Peyer's patch (tissue), 4 donors: Measurements from ENCODE around the gene TMEM9B. TPM values are rescaled to one million over a fixed set of nuclear protein-coding genes. Genes with fewer than 3 reads are reported as not detected.
"Not testable (repeated sequence)": the region's sequence is repeated elsewhere in the genome, so short reads cannot be mapped to it uniquely, and the experiment has no call there.

ENCODE experiments used
- DNase-seq, 3 donors: peaks; one replicate each; pipeline ENCODE4 v3.0.0-alpha.2; 2017 to 2019
- H3K27ac ChIP-seq, 4 donors: fragments of 200-600 bp; sonication (generic); one replicate each; pipeline ENCODE4 v1.5.1; 2016 to 2019
- H3K27me3 ChIP-seq, 2 donors: fragments of 200-600 bp; sonication (generic); one replicate each; pipeline ENCODE4 v1.5.1; 2019
- H3K36me3 ChIP-seq, 3 donors: fragments of 200-600 bp; sonication (generic); one replicate each; pipeline ENCODE4 v1.5.1; 2016 to 2019
- H3K4me1 ChIP-seq, 4 donors: fragments of 200-600 bp; sonication (generic); one replicate each; pipeline ENCODE4 v1.5.1; 2016 to 2019
- H3K4me3 ChIP-seq, 4 donors: fragments of 200-600 bp; sonication (generic); 1 replicate in 3 of 4; 2 replicates in 1 of 4; pipeline ENCODE4 v1.5.1; 2016 to 2019; ENCODE audit warnings: mild to moderate bottlenecking in 1 of 4
- H3K9me3 ChIP-seq, 4 donors: fragments of 200-600 bp; sonication (generic); one replicate each; pipeline ENCODE4 v1.5.1; 2016 to 2019; ENCODE audit warnings: mild to moderate bottlenecking in 1 of 4
- POLR2A ChIP-seq, 2 donors: fragments of 450-650 bp; IDR thresholded peaks; one replicate each; pipeline ENCODE4 v1.5.1; 2017; ENCODE audit warnings: antibody characterized with exemption in 2 of 2, mild to moderate bottlenecking in 2 of 2, moderate library complexity in 2 of 2
- total RNA-seq, 4 donors: library from RNA; depleted of rRNA; stranded (reverse); fragments of >200 nt; gene quantifications; one replicate each; pipeline ENCODE4 v1.1.0, GENCODE V29; 2016
- TF ChIP-seq, protein P1 (sequence below), 6 experiments: fragments of 450-650 bp in 4 of 6; fragments of 200-600 bp in 2 of 6; sonication (generic) in 1 of 6; IDR thresholded peaks; one replicate each; pipeline ENCODE4 v1.5.1; 2017 to 2019; ENCODE audit warnings: antibody characterized with exemption in 6 of 6, mild to moderate bottlenecking in 3 of 6, moderate library complexity in 1 of 6

The TMEM9B gene
- total RNA-seq, 4 donors from 2014 or later = 23.1 to 84.2 (median 53.6) TPM

GRCh38 chr11:8983552-8983951 lies 19.3 kb upstream of the TMEM9B start:
- H3K9me3 ChIP-seq = no peaks in the 10 kb centered on the region
- DNase-seq = no peak
- no peak for TF ChIP-seq POLR2A (IDR thresholded peaks at IDR 0.05)
- TF ChIP-seq, protein P1, sequence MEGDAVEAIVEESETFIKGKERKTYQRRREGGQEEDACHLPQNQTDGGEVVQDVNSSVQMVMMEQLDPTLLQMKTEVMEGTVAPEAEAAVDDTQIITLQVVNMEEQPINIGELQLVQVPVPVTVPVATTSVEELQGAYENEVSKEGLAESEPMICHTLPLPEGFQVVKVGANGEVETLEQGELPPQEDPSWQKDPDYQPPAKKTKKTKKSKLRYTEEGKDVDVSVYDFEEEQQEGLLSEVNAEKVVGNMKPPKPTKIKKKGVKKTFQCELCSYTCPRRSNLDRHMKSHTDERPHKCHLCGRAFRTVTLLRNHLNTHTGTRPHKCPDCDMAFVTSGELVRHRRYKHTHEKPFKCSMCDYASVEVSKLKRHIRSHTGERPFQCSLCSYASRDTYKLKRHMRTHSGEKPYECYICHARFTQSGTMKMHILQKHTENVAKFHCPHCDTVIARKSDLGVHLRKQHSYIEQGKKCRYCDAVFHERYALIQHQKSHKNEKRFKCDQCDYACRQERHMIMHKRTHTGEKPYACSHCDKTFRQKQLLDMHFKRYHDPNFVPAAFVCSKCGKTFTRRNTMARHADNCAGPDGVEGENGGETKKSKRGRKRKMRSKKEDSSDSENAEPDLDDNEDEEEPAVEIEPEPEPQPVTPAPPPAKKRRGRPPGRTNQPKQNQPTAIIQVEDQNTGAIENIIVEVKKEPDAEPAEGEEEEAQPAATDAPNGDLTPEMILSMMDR (IDR thresholded peaks at IDR 0.05) = no peak
- H3K27me3 ChIP-seq = no peaks in the 10 kb centered on the region
- no peak overlapping the region for H3K27ac ChIP-seq
- no peaks in the 10 kb centered on the region for H3K4me1 ChIP-seq
- H3K36me3 ChIP-seq = no peaks in the 10 kb centered on the region
- H3K4me3 ChIP-seq = no peak overlapping the region

- Histone ChIP-seq H3K4me1 (no peaks in the 10 kb centered on the region), H3K27ac (no peak overlapping the region), H3K36me3 (no peaks in the 10 kb centered on the region), H3K4me3 (no peak overlapping the region), H3K9me3 (no peaks in the 10 kb centered on the region), H3K27me3 (no peaks in the 10 kb centered on the region)
- no peak for TF ChIP-seq POLR2A (IDR thresholded peaks at IDR 0.05)
- TF ChIP-seq, protein P1 (IDR thresholded peaks at IDR 0.05) = no peak
- no peak for DNase-seq
Measured at GRCh38 chr11:8980485-8980884, 16.2 kb upstream of the TMEM9B start.

DNA sequence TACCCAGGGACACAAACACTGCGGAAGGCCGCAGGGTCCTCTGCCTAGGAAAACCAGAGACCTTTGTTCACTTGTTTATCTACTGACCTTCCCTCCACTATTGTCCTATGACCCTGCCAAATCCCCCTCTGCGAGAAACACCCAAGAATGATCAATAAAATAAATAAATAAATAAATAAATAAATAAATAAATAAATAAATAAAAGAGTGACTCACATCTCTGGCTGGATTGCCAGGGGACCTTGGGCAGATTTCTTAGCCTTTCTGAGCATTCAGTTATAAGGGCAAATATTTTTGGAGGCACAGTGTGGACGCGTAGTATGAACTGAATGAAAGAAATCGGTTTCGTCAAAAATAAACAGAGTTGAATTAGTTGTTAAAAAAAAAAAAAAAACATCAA lies 15.1 kb upstream of the TMEM9B start:
- H3K4me1 ChIP-seq = not testable (repeated sequence)

DNA sequence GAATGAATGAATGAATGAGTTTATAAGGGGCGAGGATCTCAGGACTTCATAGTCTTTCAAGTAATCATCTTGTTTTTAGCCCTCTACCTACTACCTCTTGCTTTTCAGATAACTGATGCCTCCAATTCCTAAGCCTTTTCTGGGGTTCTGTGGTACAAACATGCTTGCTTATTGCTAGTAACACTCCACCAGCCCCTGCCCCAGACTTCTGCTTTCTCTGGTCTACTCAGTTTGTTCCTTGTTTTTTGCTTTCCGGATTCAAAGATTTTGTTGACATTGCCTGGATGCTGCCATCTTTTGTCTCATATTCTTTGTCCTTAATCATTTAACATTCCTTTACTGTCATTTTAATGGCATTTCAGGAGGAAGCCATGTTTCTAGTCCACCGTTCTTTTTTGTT lies 8.9 kb upstream of the TMEM9B start:
- no peaks in the 10 kb centered on the region for H3K27me3 ChIP-seq
- DNase-seq = no peak
- H3K4me1 ChIP-seq = no peaks in the 10 kb centered on the region
- no peak for TF ChIP-seq POLR2A (IDR thresholded peaks at IDR 0.05)
- TF ChIP-seq, protein P1 (IDR thresholded peaks at IDR 0.05) = no peak
- no peak overlapping the region for H3K27ac ChIP-seq
- no peaks in the 10 kb centered on the region for H3K9me3 ChIP-seq
- no peak overlapping the region for H3K4me3 ChIP-seq
- H3K36me3 ChIP-seq = no peaks in the 10 kb centered on the region

More for the DNA sequence above, 15.1 kb upstream of the TMEM9B start:
- not testable (repeated sequence) for H3K4me3 ChIP-seq, H3K36me3 ChIP-seq, H3K27me3 ChIP-seq, H3K9me3 ChIP-seq, H3K27ac ChIP-seq, DNase-seq

GRCh38 chr11:8971924-8972316 lies 7.7 kb upstream of the TMEM9B start:
- DNase-seq = no peak
- H3K27ac ChIP-seq = no peak overlapping the region
- no peaks in the 10 kb centered on the region for H3K4me1 ChIP-seq
- H3K4me3 ChIP-seq = no peak overlapping the region
- H3K27me3 ChIP-seq = no peaks in the 10 kb centered on the region
- TF ChIP-seq, protein P1 (IDR thresholded peaks at IDR 0.05) = no peak
- no peak for TF ChIP-seq POLR2A (IDR thresholded peaks at IDR 0.05)
- H3K36me3 ChIP-seq = no peaks in the 10 kb centered on the region
- H3K9me3 ChIP-seq = no peaks in the 10 kb centered on the region

DNA sequence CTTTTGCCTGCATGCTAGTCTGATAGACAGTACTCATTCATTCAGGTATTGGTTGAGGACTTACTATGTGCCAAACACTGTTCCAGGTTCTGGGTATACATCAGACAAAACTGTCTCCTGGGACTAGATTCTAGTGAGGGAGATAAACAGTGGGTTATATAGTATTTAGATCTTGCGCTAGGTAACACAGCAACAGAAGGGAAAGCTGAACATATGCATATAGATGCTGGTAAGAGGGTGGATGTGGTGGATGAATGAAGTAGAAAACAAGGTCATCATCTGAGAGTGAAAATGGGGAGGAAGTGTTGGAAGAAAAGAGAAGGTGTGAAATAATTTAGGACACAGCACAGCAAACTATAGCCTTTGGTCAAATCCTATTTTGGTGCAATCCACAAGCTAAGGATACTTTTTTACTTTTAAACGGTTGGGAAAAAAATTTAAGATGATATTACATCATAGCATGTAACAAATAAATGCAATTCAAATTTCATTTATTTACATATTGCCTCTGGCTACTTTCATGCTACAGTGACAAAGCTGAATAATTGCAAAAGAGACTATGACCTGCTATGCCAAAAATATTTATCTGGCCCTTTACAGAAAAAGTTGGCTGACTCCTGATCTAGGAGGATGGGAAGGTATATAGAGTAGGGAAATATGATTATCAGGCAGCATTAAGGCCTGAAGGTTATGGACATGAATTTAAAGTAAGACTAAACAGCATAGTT lies 7.1 kb upstream of the TMEM9B start:
- no peaks in the 10 kb centered on the region for H3K9me3 ChIP-seq
- H3K36me3 ChIP-seq = no peaks in the 10 kb centered on the region
- no peaks in the 10 kb centered on the region for H3K4me1 ChIP-seq
- H3K27ac ChIP-seq = no peak overlapping the region
- no peak for DNase-seq
- no peak overlapping the region for H3K4me3 ChIP-seq
- no peaks in the 10 kb centered on the region for H3K27me3 ChIP-seq
- no peak for TF ChIP-seq POLR2A (IDR thresholded peaks at IDR 0.05)
- TF ChIP-seq, protein P1 (IDR thresholded peaks at IDR 0.05) = no peak
